Esophagus squamous epithelium (tissue), 5 donors: Measurements from ENCODE around the gene ZEB2. TPM values are rescaled to one million over a fixed set of nuclear protein-coding genes. Genes with fewer than 3 reads are reported as not detected.

Experiments used
- DNase-seq: peaks from one replicate; lab custom pipeline; 2025; lab: John Stamatoyannopoulos, UW
- H3K27ac ChIP-seq, 4 donors: fragments of 200-600 bp; sonication (generic); one replicate each; pipeline ENCODE4 v1.5.1; 2016 to 2019; ENCODE audit warnings: mild to moderate bottlenecking in 1 of 4
- H3K27me3 ChIP-seq, 4 donors: fragments of 200-600 bp; sonication (generic); 1 replicate in 3 of 4; 2 replicates in 1 of 4; pipeline versions ENCODE4 v1.5.1 to v1.6.0; 2017 to 2021; ENCODE audit warnings: antibody characterized with exemption in 1 of 4
- H3K36me3 ChIP-seq, 3 donors: fragments of 200-600 bp; sonication (generic); one replicate each; pipeline ENCODE4 v1.5.1; 2016 to 2019
- H3K4me1 ChIP-seq, 3 donors: fragments of 200-600 bp; sonication (generic); one replicate each; pipeline ENCODE4 v1.5.1; 2017 to 2019
- H3K4me3 ChIP-seq, 4 donors: fragments of 200-600 bp; sonication (generic); 1 replicate in 3 of 4; 2 replicates in 1 of 4; pipeline ENCODE4 v1.5.1; 2016 to 2019; ENCODE audit warnings: mild to moderate bottlenecking in 2 of 4, moderate library complexity in 1 of 4
- H3K9me3 ChIP-seq, 3 donors: fragments of 200-600 bp; sonication (generic); one replicate each; pipeline ENCODE4 v1.5.1; 2016 to 2019
- CTCF ChIP-seq, 6 experiments: fragments of 450-650 bp in 4 of 6; fragments of 200-600 bp in 2 of 6; sonication (generic) in 2 of 6; IDR thresholded peaks; one replicate each; pipeline ENCODE4 v1.5.1; 2016 to 2019; ENCODE audit warnings: antibody characterized with exemption in 6 of 6, mild to moderate bottlenecking in 4 of 6, moderate library complexity in 4 of 6
- POLR2A ChIP-seq, 4 donors: fragments of 450-650 bp; IDR thresholded peaks; one replicate each; pipeline ENCODE4 v1.6.1; 2017; ENCODE audit warnings: antibody characterized with exemption in 4 of 4, mild to moderate bottlenecking in 4 of 4, moderate library complexity in 3 of 4
- WGBS, 2 donors: methylation state at CpG; one replicate each; pipeline ENCODE4 v1.1.5; 2018; 5-methylcytosine and 5-hydroxymethylcytosine counted together
- intact Hi-C: fragments of 100-400 bp; cut with DNase I; formaldehyde crosslinking; loops from one replicate; pipeline ENCODE4 v1.15.0; 2022
- total RNA-seq, 4 donors: library from RNA; depleted of rRNA; stranded (reverse); fragments of >200 nt; gene quantifications; one replicate each; pipeline ENCODE4 v1.1.0, GENCODE V29; 2016
- donor health status: DM: yes; HTN: yes; CAD: no.

ZEB2 gene
- total RNA-seq: 10 to 100 TPM in 2 of 4 donors, 1 to 10 TPM in 2; 3.1 to 56.5 (median 15.7) TPM

- Histone ChIP-seq H3K27ac (peak within 1 kb of the TSS; percentile 86 to 98 (median 95)), H3K4me3 (peak within 1 kb of the TSS; percentile 47 to 88 (median 64)), H3K9me3 (no peaks in the 10 kb centered on the region), H3K4me1 (peaks cover 9 to 61% (median 11%) of the 10 kb centered on the region in 3 donors), H3K36me3 (no peaks in the 10 kb centered on the region), H3K27me3 (peaks cover 0 to 100% (median 12%) of the 10 kb centered on the region in 4 donors)
- TF ChIP-seq CTCF (IDR thresholded peaks at IDR 0.05) (peak; percentile 24 to 55 (median 48)), POLR2A (IDR thresholded peaks at IDR 0.05) (peak in 2 of 4 donors; percentile 54 to 68)
- intact Hi-C loops: no loop called here
- DNase-seq: no peak
- 3% methylated on average over 27 to 29 of the region's 29 CpGs for WGBS, 2 donors
Measured at GRCh38 chr2:144519934-144520731, at the start of gene ZEB2. ZEB2 (minus strand) TSS chr2:144520119; CDS start chr2:144517350, 2,769 bp downstream.

GRCh38 chr2:144567745-144568144 is 47.8 kb upstream of the ZEB2 start:
- 81 to 85% methylated on average over 4 of the region's 4 CpGs for WGBS, 2 donors
- Histone ChIP-seq H3K27me3 (no peaks in the 10 kb centered on the region), H3K27ac (no peak overlapping the region), H3K9me3 (no peaks in the 10 kb centered on the region), H3K4me3 (no peak overlapping the region), H3K4me1 (no peaks in the 10 kb centered on the region), H3K36me3 (no peaks in the 10 kb centered on the region)
- intact Hi-C loops: no loop called here
- TF ChIP-seq POLR2A (IDR thresholded peaks at IDR 0.05) (no peak), CTCF (IDR thresholded peaks at IDR 0.05) (no peak)
- no peak for DNase-seq

GRCh38 chr2:144566448-144566847 is 46.5 kb upstream of the ZEB2 start:
- H3K4me3 ChIP-seq: no peak overlapping the region
- no peak for TF ChIP-seq CTCF (IDR thresholded peaks at IDR 0.05)
- no peak for TF ChIP-seq POLR2A (IDR thresholded peaks at IDR 0.05)
- H3K27me3 ChIP-seq: no peaks in the 10 kb centered on the region
- no peaks in the 10 kb centered on the region for H3K36me3 ChIP-seq
- intact Hi-C loops: no loop called here
- no peak for DNase-seq
- no peak overlapping the region for H3K27ac ChIP-seq
- no peaks in the 10 kb centered on the region for H3K9me3 ChIP-seq
- 68 to 92% methylated on average over 2 of the region's 2 CpGs for WGBS, 2 donors
- no peaks in the 10 kb centered on the region for H3K4me1 ChIP-seq

- H3K4me1 ChIP-seq: no peaks in the 10 kb centered on the region
- intact Hi-C loops: no loop called here
Measured at GRCh38 chr2:144560251-144560650, 40.3 kb upstream of the ZEB2 start.

More at GRCh38 chr2:144560251-144560650, 40.3 kb upstream of the ZEB2 start:
- no peaks in the 10 kb centered on the region for H3K27me3 ChIP-seq
- H3K9me3 ChIP-seq: no peaks in the 10 kb centered on the region
- 54 to 55% methylated on average over 1 of the region's 1 CpG for WGBS, 2 donors
- H3K36me3 ChIP-seq: no peaks in the 10 kb centered on the region
- H3K27ac ChIP-seq: no peak overlapping the region
- H3K4me3 ChIP-seq: no peak overlapping the region
- TF ChIP-seq POLR2A (IDR thresholded peaks at IDR 0.05) (no peak), CTCF (IDR thresholded peaks at IDR 0.05) (no peak)
- DNase-seq: no peak
